ENCODE measurements around the gene RING1.

Gene RING1

DNA sequence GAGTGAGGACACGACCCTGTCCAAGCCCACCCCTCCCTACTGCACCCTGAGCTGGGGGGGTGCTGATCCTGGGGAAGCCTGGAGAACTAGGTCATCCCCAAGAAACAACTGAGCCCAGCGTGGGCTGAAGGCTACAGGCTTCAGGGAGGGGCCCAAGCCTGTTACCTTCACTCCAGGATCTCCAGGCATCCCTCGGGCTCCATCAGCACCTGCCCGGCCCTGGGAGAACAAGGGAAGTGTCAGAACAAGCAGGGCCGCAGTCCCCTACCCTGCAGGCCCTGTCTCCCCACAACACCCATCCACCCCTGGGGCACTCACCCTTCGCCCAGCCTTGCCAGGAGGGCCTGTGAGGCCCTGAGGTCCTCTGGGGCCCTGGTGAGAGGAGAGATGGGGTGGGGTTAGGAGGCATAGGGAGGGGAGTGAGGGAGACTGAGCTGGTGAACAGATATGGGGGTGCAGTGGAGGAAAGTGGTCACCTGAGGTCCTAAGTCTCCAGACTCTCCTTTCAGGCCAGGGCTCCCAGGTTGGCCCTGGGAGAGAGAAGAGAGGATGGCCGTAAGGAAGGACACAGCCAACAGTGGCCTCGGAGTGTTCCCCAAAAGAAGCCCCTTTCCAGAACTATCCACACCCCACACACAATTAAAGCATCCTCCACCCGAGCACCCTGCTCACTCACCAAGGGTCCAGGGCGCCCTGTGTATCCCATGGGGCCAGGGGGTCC is 29.4 kb upstream of the RING1 start:
- no peak for DNase-seq (ENCODE audit: low read depth)
- TF ChIP-seq, protein P1, sequence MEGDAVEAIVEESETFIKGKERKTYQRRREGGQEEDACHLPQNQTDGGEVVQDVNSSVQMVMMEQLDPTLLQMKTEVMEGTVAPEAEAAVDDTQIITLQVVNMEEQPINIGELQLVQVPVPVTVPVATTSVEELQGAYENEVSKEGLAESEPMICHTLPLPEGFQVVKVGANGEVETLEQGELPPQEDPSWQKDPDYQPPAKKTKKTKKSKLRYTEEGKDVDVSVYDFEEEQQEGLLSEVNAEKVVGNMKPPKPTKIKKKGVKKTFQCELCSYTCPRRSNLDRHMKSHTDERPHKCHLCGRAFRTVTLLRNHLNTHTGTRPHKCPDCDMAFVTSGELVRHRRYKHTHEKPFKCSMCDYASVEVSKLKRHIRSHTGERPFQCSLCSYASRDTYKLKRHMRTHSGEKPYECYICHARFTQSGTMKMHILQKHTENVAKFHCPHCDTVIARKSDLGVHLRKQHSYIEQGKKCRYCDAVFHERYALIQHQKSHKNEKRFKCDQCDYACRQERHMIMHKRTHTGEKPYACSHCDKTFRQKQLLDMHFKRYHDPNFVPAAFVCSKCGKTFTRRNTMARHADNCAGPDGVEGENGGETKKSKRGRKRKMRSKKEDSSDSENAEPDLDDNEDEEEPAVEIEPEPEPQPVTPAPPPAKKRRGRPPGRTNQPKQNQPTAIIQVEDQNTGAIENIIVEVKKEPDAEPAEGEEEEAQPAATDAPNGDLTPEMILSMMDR (IDR thresholded peaks at IDR 0.05; ENCODE audit: insufficient read depth, low read depth, low read length, missing control alignments): no peak
- H3K4me3 ChIP-seq (ENCODE audit: low read depth, low read length): no peak overlapping the region

DNA sequence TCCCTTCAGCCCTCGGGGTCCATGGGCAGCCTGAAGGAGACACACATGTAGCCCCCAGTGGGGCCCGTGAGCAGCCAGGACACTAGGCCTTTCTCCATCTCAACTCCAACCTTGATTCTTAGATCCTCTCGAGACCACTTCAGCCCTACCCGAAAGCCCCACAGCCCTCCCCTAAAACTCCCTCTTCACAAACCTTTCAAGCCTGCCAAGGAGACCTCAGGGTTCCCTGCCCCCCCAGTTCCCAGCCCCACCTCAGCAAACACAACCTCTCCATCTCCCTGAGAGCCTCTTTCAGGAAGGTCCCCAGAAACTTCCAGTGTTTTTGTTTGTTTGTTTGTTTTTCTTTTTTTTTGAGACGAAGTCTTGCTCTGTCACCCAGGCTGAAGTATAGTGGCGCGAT is 27.2 kb upstream of the RING1 start:
- TF ChIP-seq, protein P1 (IDR thresholded peaks at IDR 0.05; ENCODE audit: insufficient read depth, low read depth, low read length, missing control alignments): no peak
- no peak for DNase-seq (ENCODE audit: low read depth)
- no peak overlapping the region for H3K4me3 ChIP-seq (ENCODE audit: low read depth, low read length)

DNA sequence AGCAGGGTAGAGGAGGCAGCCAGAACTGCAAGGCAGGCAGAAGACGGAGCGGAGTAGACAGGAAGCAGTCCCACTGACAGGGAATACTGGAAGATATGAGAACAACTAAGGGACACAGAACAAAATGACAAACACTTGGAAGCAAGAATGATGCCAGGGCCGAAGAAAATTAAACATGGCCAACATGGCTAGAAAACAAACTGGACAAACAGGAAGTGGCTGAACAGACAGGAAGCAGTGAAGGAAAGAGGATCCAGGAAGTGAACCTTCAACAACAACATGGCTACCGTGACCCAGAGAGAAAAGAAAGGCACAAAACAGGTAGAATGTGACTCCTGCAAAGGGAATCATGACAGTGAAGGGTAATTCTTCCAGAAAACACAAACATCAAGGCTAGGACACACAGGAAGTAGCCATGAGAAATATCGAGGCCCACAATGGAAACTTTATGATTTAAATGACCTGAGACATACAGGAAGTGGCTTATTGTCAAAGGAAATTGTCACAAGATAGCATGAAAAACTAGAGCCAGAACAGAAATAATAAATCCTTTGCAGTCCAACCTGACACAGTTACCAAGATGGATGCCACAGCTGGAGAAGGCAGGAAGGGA is 25.1 kb upstream of the RING1 start:
- H3K4me3 ChIP-seq (ENCODE audit: low read depth, low read length): no peak overlapping the region
- DNase-seq (ENCODE audit: low read depth): no peak
- TF ChIP-seq, protein P1 (IDR thresholded peaks at IDR 0.05; ENCODE audit: insufficient read depth, low read depth, low read length, missing control alignments): no peak

- TF ChIP-seq, protein P1 (IDR thresholded peaks at IDR 0.05; ENCODE audit: insufficient read depth, low read depth, low read length, missing control alignments): no peak
- no peak for DNase-seq (ENCODE audit: low read depth)
- no peak overlapping the region for H3K4me3 ChIP-seq (ENCODE audit: low read depth, low read length)
Measured at GRCh38 chr6:33185190-33185589, 23.1 kb upstream of the RING1 start.

DNA sequence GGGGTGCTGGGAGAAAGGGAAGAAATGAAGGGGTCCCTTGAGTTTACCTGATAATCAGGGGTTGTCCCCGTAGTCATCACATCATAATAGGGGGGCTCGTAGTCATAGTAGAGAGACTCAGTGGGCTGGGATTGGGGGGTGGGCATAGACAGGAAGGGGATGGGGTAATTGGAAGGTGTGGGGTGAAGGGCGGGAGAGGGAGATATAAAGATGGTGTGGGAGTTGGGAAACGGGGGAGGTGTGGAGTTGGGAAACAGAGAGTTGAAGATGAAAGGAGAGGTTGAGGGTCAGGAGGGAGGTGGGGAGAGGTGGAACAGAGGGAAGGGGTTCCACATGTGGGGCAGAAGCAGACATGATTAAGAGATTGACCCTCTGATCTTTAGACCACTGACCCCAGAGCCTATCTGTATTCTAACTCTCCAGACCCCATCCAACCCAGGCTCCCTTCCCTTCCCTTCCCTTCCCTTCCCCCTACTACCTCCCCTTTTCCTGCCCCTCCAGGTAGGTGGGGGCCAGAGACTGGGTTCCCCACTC is 22.6 kb upstream of the RING1 start:
- no peak overlapping the region for H3K4me3 ChIP-seq (ENCODE audit: low read depth, low read length)
- TF ChIP-seq, protein P1 (IDR thresholded peaks at IDR 0.05; ENCODE audit: insufficient read depth, low read depth, low read length, missing control alignments): no peak
- no peak for DNase-seq (ENCODE audit: low read depth)

DNA sequence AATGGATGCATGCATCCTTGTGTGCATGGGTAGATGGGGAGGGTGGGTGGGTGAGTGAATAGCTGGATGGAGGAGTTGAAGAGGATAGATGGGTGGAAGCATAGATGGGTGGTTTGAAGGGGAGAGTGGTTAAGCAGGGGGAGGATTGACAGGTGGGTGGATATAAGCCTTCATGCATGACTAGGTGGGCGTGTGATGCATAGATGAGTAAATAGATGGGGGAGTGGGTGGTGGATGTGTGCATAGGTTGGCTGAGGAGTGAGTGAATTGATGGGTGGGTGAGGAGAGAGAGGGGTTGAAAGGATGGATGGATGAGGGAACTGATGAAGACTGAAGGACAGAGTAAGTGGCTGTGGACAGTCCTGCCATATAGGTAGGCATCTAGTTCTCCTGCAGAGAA is 20.5 kb upstream of the RING1 start:
- H3K4me3 ChIP-seq (ENCODE audit: low read depth, low read length): no peak overlapping the region
- DNase-seq (ENCODE audit: low read depth): no peak
- TF ChIP-seq, protein P1 (IDR thresholded peaks at IDR 0.05; ENCODE audit: insufficient read depth, low read depth, low read length, missing control alignments): no peak
